HCT116 (cell line): ENCODE data around the gene PUM1.

ENCODE experiments used
- CTCF ChIP-seq, 3 experiments: fragments of 200-600 bp in 1 of 3; sonication (generic) in 1 of 3; IDR thresholded peaks in 2 of 3; conservative IDR thresholded peaks in 1 of 3; 2 replicates each; pipeline ENCODE4 v1.5.1; 2012 to 2017; ENCODE audit warnings: low read depth in 2 of 3, low read length in 2 of 3, antibody characterized with exemption in 1 of 3, borderline replicate concordance in 1 of 3, control low read depth in 1 of 3, mild to moderate bottlenecking in 1 of 3, mixed read lengths in 1 of 3, mixed run types in 1 of 3, moderate library complexity in 1 of 3; ENCODE audit not compliant: insufficient read depth in 1 of 3
- EGR1 ChIP-seq: IDR thresholded peaks from 2 replicates; pipeline ENCODE4 v1.6.1; 2012; ENCODE audit warnings: low read depth
- REST ChIP-seq: IDR thresholded peaks from 2 replicates; pipeline ENCODE4 v1.6.1; 2012; ENCODE audit warnings: low read depth
- YY1 ChIP-seq: IDR thresholded peaks from 2 replicates; pipeline ENCODE4 v1.6.1; 2011; ENCODE audit warnings: low read length, low read depth, moderate library complexity, mild to moderate bottlenecking; ENCODE audit not compliant: insufficient replicate concordance; ENCODE audit errors: extremely low read depth
- ZBTB33 ChIP-seq: IDR thresholded peaks from 2 replicates; pipeline ENCODE4 v1.6.1; 2011; ENCODE audit warnings: mild to moderate bottlenecking, low read length, moderate library complexity; ENCODE audit not compliant: insufficient replicate concordance; ENCODE audit errors: extremely low read depth

GRCh38 chr1:30936541-30937171, 128.9 kb downstream of the PUM1 start:
- TF ChIP-seq CTCF (IDR thresholded peaks at IDR 0.05 in 2 of 3, conservative IDR thresholded peaks at IDR 0.05 in 1 of 3; ENCODE audit: borderline replicate concordance in 1 of 3, insufficient read depth in 1 of 3, low read depth in 2 of 3, low read length in 2 of 3) = no peak
- TF ChIP-seq ZBTB33 = no peak
- no peak for TF ChIP-seq REST
- no peak for TF ChIP-seq EGR1
- TF ChIP-seq YY1 = no peak
